HG03439 (cell line): ENCODE data around the gene OSBPL9.
"Not testable (repeated sequence)": the region's sequence is repeated elsewhere in the genome, so short reads cannot be mapped to it uniquely, and the experiment has no call there.

Experiments used
- ATAC-seq: cut with Tn5 transposase; IDR thresholded peaks from one replicate; pipeline ENCODE4 v1.9.1; 2021; ENCODE audit warnings: mild to moderate bottlenecking, moderate library complexity; ENCODE audit not compliant: unreplicated experiment

The OSBPL9 gene

GRCh38 chr1:51776408-51776807, 159.5 kb downstream of the OSBPL9 start:
- ATAC-seq: no peak

DNA sequence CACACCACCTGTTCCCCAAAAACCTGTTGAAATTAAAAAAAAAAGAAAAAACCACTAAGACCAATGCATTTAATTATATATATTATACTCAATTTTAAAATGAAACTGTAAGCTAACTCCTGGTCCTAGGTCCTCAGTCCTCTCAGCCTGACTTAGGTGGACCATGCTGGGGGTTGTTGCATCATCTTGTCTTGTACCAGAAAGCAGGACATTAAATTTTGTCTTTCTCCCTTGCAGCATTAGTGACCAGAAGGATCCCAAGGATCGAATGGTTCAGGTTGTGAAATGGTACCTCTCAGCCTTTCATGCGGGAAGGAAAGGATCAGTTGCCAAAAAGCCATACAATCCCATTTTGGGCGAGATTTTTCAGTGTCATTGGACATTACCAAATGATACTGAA, 164.0 kb downstream of the OSBPL9 start:
- ATAC-seq: no peak

GRCh38 chr1:51784997-51785421, 168.1 kb downstream of the OSBPL9 start:
- ATAC-seq: no peak

- ATAC-seq: no peak
Measured at GRCh38 chr1:51788938-51789337, 172.0 kb downstream of the OSBPL9 start.

- no peak for ATAC-seq
Measured at GRCh38 chr1:51789342-51789741, 172.4 kb downstream of the OSBPL9 start.

DNA sequence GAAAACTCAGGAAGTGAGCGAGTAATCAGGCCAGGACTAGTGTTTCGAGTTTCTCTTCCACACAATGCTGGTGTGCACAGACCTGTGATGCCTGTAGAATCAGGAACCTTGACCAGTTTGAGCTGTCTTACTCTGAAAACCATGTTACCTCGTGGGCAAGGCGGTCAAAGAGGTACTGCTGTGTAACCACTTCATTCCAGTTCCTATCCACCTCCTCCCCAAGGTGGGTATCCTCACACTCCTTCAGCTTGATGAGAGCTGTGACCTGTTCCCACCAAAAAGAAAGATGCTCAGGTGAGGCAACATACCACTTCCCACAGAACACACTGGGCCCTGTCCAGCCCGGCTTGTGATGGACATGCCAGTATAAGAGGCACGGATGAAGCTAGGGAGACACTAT, 173.5 kb downstream of the OSBPL9 start:
- ATAC-seq: no peak

DNA sequence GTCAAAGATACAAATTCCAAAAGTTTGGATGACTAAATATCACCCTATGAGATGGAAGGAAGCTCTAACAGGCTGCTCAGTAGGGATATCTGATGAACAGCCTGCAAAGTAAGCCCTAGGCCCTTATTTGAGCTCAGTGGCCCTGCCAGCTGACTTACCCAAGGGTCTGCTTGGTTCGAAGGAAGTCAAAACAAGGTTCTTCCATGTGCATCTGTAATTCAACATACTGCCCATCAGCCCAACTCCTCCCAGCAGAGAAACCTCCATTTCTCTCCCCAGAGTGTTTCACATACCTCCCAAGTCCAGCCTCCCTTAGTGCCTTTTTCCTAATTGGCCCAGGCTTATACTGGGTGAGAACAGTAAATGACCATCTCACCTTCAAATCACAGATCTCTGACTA, 175.0 kb downstream of the OSBPL9 start:
- ATAC-seq: no peak

- no peak for ATAC-seq
Measured at GRCh38 chr1:51792864-51793263, 176.0 kb downstream of the OSBPL9 start.

DNA sequence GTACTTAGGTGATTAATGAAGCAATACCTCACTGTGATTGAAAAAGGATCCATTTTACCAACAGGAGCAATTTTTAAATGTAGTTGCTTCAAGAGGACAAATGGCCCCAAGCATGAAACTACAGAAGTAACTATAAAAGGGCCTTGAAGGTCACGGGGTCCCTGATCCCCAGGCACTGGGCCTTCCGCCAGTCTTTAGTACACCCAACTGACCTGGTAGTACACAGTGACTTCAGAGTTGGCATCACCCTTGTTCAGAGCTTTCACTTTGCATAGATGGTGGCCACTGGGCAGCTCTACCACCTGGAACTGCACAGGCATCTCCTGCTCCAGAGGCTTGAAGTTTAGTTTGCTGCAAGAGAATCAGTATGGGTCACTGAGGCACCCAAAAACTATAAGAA, 177.4 kb downstream of the OSBPL9 start:
- ATAC-seq: no peak

DNA sequence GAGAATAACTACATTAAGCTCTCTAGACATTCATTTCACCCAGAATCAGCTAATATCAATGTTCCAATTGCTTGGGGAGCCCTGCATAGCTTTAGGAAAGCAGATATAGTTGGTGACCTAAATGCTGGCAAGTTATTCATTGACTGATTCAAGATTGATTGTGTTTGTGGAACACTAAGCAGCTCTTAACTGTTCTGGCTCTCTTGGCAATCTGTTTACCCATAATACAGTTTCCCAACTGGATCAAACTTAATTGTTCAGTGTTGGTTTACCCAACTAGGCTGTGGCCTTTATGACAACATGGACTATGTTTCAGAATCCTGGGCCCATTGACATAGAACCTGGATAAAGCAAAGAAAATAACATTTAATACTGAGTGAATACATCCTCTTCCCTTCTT, 178.0 kb downstream of the OSBPL9 start:
- ATAC-seq: no peak

DNA sequence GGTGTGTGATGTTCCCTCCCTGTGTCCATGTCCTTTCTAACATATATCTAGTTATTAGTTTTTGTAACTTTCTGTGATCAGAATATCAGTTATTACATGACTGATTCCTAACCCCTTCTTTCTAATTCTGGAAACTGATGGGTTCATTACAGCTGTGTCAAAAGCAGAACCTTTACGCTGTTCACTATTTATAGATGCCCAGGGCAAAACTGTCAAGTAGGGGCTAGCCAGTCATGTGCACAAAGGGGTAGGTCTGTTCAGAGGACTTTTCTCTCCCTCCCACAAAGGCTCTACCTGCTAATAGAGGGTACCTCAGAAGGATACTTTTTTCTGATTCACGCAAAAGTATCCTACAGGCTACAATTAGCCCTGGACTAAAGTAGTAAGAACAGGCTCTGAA, 182.5 kb downstream of the OSBPL9 start:
- ATAC-seq: no peak

DNA sequence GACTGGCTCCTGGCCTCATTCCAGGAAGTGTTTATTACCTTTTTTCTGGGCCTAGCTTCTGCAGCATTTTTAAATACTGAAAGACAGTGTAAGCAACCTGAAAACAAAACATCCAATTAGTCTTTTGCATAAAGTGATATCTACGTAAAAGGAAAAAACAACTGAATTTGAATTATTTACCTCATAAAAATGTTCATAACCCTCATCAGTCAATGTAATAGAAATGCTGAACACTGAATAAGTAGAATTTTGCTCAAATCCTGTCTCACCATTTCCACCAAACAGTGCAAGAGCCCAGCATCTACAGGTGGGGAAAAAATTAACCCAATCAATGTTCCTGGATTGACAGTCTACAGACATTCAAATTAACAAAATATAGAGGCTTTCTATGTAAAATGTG, 197.6 kb downstream of the OSBPL9 start:
- ATAC-seq: no peak

GRCh38 chr1:51818487-51818886, 201.6 kb downstream of the OSBPL9 start:
- no peak for ATAC-seq

DNA sequence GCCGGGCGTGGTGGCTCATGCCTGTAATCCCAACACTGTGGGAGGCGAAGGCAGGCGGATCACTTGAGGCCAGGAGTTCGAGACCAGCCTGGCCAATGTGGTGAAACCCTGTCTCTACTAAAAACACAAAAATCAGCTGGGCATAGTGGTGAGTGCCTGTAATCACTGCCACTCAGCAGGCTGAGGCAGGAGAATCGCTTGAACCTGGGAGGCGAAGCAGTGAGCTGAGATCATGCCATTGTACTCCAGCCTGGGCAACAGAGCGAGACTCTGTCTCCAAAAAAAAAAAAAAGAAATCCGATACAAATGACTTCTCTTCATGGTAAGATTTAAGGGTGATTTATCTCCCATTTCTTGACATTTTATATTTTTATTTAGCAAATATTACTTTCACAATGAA, 202.1 kb downstream of the OSBPL9 start:
- ATAC-seq: not testable (repeated sequence)

DNA sequence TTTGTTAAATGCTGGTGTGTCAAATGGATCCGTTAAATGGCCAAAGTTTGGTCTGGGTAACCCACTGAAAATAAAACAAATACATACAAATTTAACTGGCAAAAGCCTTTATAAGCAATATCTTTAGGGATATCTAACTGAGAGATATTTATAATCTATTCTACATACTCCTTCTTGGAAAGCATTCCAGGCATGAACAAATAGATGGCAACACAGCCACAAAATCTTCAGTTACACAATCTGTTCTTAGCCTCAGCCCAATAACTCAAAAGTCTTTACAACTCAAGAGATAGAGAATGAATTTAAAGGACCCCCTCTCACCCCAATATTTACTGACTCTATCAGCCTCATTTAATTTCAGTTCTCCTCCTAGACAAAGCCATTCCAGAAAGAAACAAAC, 202.9 kb downstream of the OSBPL9 start:
- ATAC-seq: no peak

GRCh38 chr1:51829058-51829457, 212.2 kb downstream of the OSBPL9 start:
- no peak for ATAC-seq

- ATAC-seq: no peak
Measured at GRCh38 chr1:51833700-51834099, 216.8 kb downstream of the OSBPL9 start.

DNA sequence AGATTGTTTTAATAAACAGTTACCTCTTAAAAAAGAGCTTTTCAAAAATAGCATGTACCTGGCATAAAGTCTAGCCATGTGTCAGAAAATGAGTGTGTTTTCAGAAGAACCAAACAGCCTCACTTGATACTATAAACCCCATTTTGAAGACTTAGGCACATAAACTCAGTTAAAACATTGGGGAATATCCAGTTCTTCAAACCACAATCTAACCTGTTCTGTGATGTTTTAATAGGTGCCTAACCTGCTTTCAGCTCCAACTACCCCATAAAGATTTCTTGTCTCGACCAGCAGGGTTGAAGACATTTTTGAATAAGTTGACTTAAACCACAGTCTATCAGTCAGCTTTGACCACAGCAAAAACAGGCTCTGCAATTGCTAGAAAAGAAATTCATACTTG, 220.4 kb downstream of the OSBPL9 start:
- no peak for ATAC-seq
